BLaER1 treated with 17β-estradiol and CSF1 and Interleukin-3, amounts not matched to agents 10 nM and 100 nM (cell line): ENCODE results near the gene ACSS2.

Experiments used
- H3K27ac ChIP-seq, 11 experiments: shearing (Covaris generic); formaldehyde crosslinking; 2 replicates each; pipeline ENCODE4 v1.8.1; 2022
- H3K27me3 ChIP-seq, 11 experiments: shearing (Covaris generic); formaldehyde crosslinking; 2 replicates each; pipeline ENCODE4 v1.8.1; 2022
- H3K36me3 ChIP-seq, 11 experiments: shearing (Covaris generic); formaldehyde crosslinking; 2 replicates each; pipeline ENCODE4 v1.8.1; 2022
- H3K4me1 ChIP-seq, 10 experiments: shearing (Covaris generic); formaldehyde crosslinking; 2 replicates each; pipeline ENCODE4 v1.8.1; 2022
- H3K4me2 ChIP-seq, 11 experiments: shearing (Covaris generic); formaldehyde crosslinking; 2 replicates each; pipeline ENCODE4 v1.8.1; 2022
- H3K4me3 ChIP-seq, 10 experiments: shearing (Covaris generic); formaldehyde crosslinking; 2 replicates each; pipeline ENCODE4 v1.8.1; 2022
- H3K9ac ChIP-seq, 11 experiments: shearing (Covaris generic); formaldehyde crosslinking; 2 replicates each; pipeline ENCODE4 v1.8.1; 2022
- H3K9me3 ChIP-seq, 11 experiments: shearing (Covaris generic); formaldehyde crosslinking; replicated peaks in 1 of 11; 2 replicates each; pipeline ENCODE4 v1.8.1; 2022
- H4K20me1 ChIP-seq, 11 experiments: shearing (Covaris generic); formaldehyde crosslinking; 2 replicates each; pipeline ENCODE4 v1.8.1; 2022
- Cebpa-rat ChIP-seq, 11 experiments: shearing (Covaris generic); IDR thresholded peaks; 2 replicates each; pipeline ENCODE4 v1.8.1; 2022

ACSS2 gene

DNA sequence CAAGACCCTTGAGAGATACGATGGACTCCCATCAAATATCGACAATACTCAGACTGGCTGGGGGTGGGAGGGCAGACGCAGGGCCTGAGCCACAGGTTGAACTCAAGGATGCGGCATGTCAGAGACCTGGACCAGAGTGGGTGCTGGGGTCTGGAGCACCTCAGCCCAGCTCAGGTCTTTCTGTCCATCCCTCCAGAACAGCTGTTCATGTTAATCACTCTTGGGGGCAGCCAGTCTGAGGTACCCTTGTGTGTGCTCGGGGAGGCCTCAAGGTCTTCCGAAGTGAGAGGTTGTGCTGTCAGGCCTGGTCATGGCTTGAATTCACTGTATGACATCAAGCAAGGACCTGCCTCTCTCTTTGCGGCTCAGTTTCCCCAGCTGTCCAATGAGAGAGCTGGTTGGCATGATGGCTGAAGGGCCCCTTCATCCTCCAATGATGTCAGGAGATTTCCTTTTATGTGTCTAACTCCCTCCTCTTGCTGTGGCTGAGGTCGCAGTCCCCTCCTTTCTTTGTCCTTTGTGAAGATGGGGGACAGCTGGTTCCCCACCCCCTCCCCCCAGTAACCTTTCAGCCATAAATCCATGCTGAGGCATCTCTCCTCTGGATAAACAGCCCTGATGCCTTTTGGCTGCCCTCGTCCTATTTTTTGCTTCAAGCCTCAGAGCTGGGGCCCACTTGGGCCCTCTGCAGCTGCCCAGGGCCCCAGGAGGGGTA, 94.6 kb downstream of the ACSS2 start:
- Histone ChIP-seq H3K9me3 (no peaks in the 10 kb centered on the region), H3K9ac (no peak overlapping the region), H3K4me2 (no peak overlapping the region), H3K36me3 (no peaks in the 10 kb centered on the region), H4K20me1 (no peaks in the 10 kb centered on the region; a peak in 1 of 22 replicates), H3K27ac (no peak overlapping the region), H3K27me3 (no peaks in the 10 kb centered on the region), H3K4me3 (no peak overlapping the region), H3K4me1 (peaks cover 0 to 10% (median 0%) of the 10 kb centered on the region in 10 experiments; a peak in 3 of 20 replicates)
- no peak for TF ChIP-seq Cebpa-rat (IDR thresholded peaks at IDR 0.05)

- Histone ChIP-seq H3K9ac (no peak overlapping the region), H3K4me1 (peaks cover 0 to 10% (median 0%) of the 10 kb centered on the region in 10 experiments; a peak in 3 of 20 replicates), H4K20me1 (no peaks in the 10 kb centered on the region; a peak in 1 of 22 replicates), H3K9me3 (no peaks in the 10 kb centered on the region), H3K36me3 (no peaks in the 10 kb centered on the region), H3K4me3 (no peak overlapping the region), H3K27me3 (no peaks in the 10 kb centered on the region), H3K27ac (no peak overlapping the region), H3K4me2 (no peak overlapping the region)
- no peak for TF ChIP-seq Cebpa-rat (IDR thresholded peaks at IDR 0.05)
These were observed 95.3 kb downstream of the ACSS2 start for GRCh38 chr20:34971561-34972235.

- Histone ChIP-seq H3K4me3 (no peak overlapping the region), H3K27ac (no peak overlapping the region), H3K4me1 (peaks cover 0 to 17% (median 12%) of the 10 kb centered on the region in 10 experiments; a peak in 13 of 20 replicates), H3K9ac (no peak overlapping the region), H3K27me3 (no peaks in the 10 kb centered on the region), H3K36me3 (no peaks in the 10 kb centered on the region), H3K4me2 (no peak overlapping the region), H3K9me3 (no peaks in the 10 kb centered on the region), H4K20me1 (no peaks in the 10 kb centered on the region)
- TF ChIP-seq Cebpa-rat (IDR thresholded peaks at IDR 0.05): no peak
These were observed 97.8 kb downstream of the ACSS2 start for GRCh38 chr20:34974246-34974645.

GRCh38 chr20:34976286-34976685, 99.9 kb downstream of the ACSS2 start:
- Histone ChIP-seq H3K27me3 (no peaks in the 10 kb centered on the region), H3K9ac (no peak overlapping the region), H3K36me3 (no peaks in the 10 kb centered on the region), H3K4me3 (no peak overlapping the region), H3K4me1 (peaks cover 0 to 17% (median 12%) of the 10 kb centered on the region in 10 experiments; a peak in 13 of 20 replicates), H4K20me1 (no peaks in the 10 kb centered on the region), H3K9me3 (no peaks in the 10 kb centered on the region), H3K4me2 (no peak overlapping the region), H3K27ac (no peak overlapping the region)
- TF ChIP-seq Cebpa-rat (IDR thresholded peaks at IDR 0.05): no peak
